Tibial nerve (tissue), 4 donors: ENCODE measurements around the gene CCR5.

Experiments used
- EP300 ChIP-seq, 2 donors: sonication (generic); formaldehyde crosslinking; IDR thresholded peaks; one replicate each; pipeline ENCODE4 v1.6.1; 2017; ENCODE audit warnings: antibody characterized with exemption in 2 of 2, mild to moderate bottlenecking in 1 of 2
- POLR2A ChIP-seq, 2 donors: fragments of 450-650 bp; IDR thresholded peaks; one replicate each; pipeline ENCODE4 v1.6.1; 2017; ENCODE audit warnings: antibody characterized with exemption in 2 of 2, mild to moderate bottlenecking in 2 of 2, moderate library complexity in 2 of 2
- TF ChIP-seq, protein P1 (sequence below), 5 experiments: fragments of 200-600 bp in 3 of 5; fragments of 450-650 bp in 2 of 5; sonication (generic) in 3 of 5; IDR thresholded peaks; one replicate each; pipeline ENCODE4 v1.5.1; 2016 to 2019; ENCODE audit warnings: antibody characterized with exemption in 5 of 5, mild to moderate bottlenecking in 3 of 5, moderate library complexity in 2 of 5

GRCh38 chr3:46353647-46354410, 16.9 kb upstream of the CCR5 start, which contains the start of gene CCR2:
- TF ChIP-seq, protein P1, sequence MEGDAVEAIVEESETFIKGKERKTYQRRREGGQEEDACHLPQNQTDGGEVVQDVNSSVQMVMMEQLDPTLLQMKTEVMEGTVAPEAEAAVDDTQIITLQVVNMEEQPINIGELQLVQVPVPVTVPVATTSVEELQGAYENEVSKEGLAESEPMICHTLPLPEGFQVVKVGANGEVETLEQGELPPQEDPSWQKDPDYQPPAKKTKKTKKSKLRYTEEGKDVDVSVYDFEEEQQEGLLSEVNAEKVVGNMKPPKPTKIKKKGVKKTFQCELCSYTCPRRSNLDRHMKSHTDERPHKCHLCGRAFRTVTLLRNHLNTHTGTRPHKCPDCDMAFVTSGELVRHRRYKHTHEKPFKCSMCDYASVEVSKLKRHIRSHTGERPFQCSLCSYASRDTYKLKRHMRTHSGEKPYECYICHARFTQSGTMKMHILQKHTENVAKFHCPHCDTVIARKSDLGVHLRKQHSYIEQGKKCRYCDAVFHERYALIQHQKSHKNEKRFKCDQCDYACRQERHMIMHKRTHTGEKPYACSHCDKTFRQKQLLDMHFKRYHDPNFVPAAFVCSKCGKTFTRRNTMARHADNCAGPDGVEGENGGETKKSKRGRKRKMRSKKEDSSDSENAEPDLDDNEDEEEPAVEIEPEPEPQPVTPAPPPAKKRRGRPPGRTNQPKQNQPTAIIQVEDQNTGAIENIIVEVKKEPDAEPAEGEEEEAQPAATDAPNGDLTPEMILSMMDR (IDR thresholded peaks at IDR 0.05) = no peak
- TF ChIP-seq POLR2A (IDR thresholded peaks at IDR 0.05) (no peak), EP300 (IDR thresholded peaks at IDR 0.05) (no peak)
